ENCODE data around the gene SLC19A2. TPM values are rescaled to one million over a fixed set of nuclear protein-coding genes. Genes with fewer than 3 reads are reported as not detected.

SLC19A2 gene
- total RNA-seq, 1 donor, result 10.5 TPM

- Histone ChIP-seq H3K27me3 (ENCODE audit: insufficient read depth, low read length) (no peaks in the 10 kb centered on the region), H3K4me3 (ENCODE audit: insufficient read depth, low read length) (peak overlapping the region; percentile 86), H3K79me2 (ENCODE audit: insufficient read depth, low read length) (peaks cover 35% of the 10 kb centered on the region), H3K4me2 (ENCODE audit: insufficient read depth, low read length) (peak overlapping the region; percentile 95), H4K20me1 (ENCODE audit: insufficient read depth, low read length) (no peaks in the 10 kb centered on the region), H2AFZ (ENCODE audit: low read length) (peak overlapping the region; percentile 80), H3K4me1 (ENCODE audit: insufficient read depth, low read length) (peaks cover 31% of the 10 kb centered on the region), H3K27ac (ENCODE audit: low read depth, low read length) (peak overlapping the region; percentile 99), H3K36me3 (ENCODE audit: insufficient read depth, low read length) (no peaks in the 10 kb centered on the region), H3K9me3 (ENCODE audit: low read depth, low read length) (no peaks in the 10 kb centered on the region)
- TF ChIP-seq CTCF (IDR thresholded peaks at IDR 0.05; ENCODE audit: extremely low read depth, low read depth, low read length), result no peak
- no peak for DNase-seq (ENCODE audit: insufficient read length, low spot score, missing footprints)
Measured at GRCh38 chr1:169486281-169487051, 722 bp upstream of the SLC19A2 start.

- H3K27ac ChIP-seq (ENCODE audit: low read depth, low read length), result peak overlapping the region; percentile 99
- H3K27me3 ChIP-seq (ENCODE audit: insufficient read depth, low read length), result no peaks in the 10 kb centered on the region
- TF ChIP-seq CTCF (IDR thresholded peaks at IDR 0.05; ENCODE audit: extremely low read depth, low read depth, low read length), result no peak
- peak overlapping the region; percentile 86 for H3K4me3 ChIP-seq (ENCODE audit: insufficient read depth, low read length)
- peak overlapping the region; percentile 95 for H3K4me2 ChIP-seq (ENCODE audit: insufficient read depth, low read length)
- no peaks in the 10 kb centered on the region for H3K9me3 ChIP-seq (ENCODE audit: low read depth, low read length)
- peaks cover 30% of the 10 kb centered on the region for H3K4me1 ChIP-seq (ENCODE audit: insufficient read depth, low read length)
- peak overlapping the region; percentile 74 for H2AFZ ChIP-seq (ENCODE audit: low read length)
- no peaks in the 10 kb centered on the region for H3K36me3 ChIP-seq (ENCODE audit: insufficient read depth, low read length)
- peaks cover 48% of the 10 kb centered on the region for H3K79me2 ChIP-seq (ENCODE audit: insufficient read depth, low read length)
- DNase-seq (ENCODE audit: insufficient read length, low spot score, missing footprints), result no peak
- no peaks in the 10 kb centered on the region for H4K20me1 ChIP-seq (ENCODE audit: insufficient read depth, low read length)
Measured at GRCh38 chr1:169484683-169485430, 887 bp downstream of the SLC19A2 start.

- Histone ChIP-seq H2AFZ (ENCODE audit: low read length) (no peak overlapping the region), H3K27ac (ENCODE audit: low read depth, low read length) (no peak overlapping the region), H3K4me1 (ENCODE audit: insufficient read depth, low read length) (peaks cover 30% of the 10 kb centered on the region), H3K9me3 (ENCODE audit: low read depth, low read length) (no peaks in the 10 kb centered on the region), H3K4me3 (ENCODE audit: insufficient read depth, low read length) (peak overlapping the region; percentile 86), H3K4me2 (ENCODE audit: insufficient read depth, low read length) (peak overlapping the region; percentile 95), H3K27me3 (ENCODE audit: insufficient read depth, low read length) (no peaks in the 10 kb centered on the region), H3K79me2 (ENCODE audit: insufficient read depth, low read length) (peaks cover 52% of the 10 kb centered on the region), H4K20me1 (ENCODE audit: insufficient read depth, low read length) (peaks cover under 1% of the 10 kb centered on the region), H3K36me3 (ENCODE audit: insufficient read depth, low read length) (no peaks in the 10 kb centered on the region)
- TF ChIP-seq CTCF (IDR thresholded peaks at IDR 0.05; ENCODE audit: extremely low read depth, low read depth, low read length), result no peak
- DNase-seq (ENCODE audit: insufficient read length, low spot score, missing footprints), result no peak
Measured at GRCh38 chr1:169484101-169484500, 1.6 kb downstream of the SLC19A2 start.

GRCh38 chr1:169483500-169483966 is 2.2 kb downstream of the SLC19A2 start:
- no peak for TF ChIP-seq CTCF (IDR thresholded peaks at IDR 0.05; ENCODE audit: extremely low read depth, low read depth, low read length)
- DNase-seq (ENCODE audit: insufficient read length, low spot score, missing footprints), result no peak
- Histone ChIP-seq H3K4me3 (ENCODE audit: insufficient read depth, low read length) (no peak overlapping the region), H3K36me3 (ENCODE audit: insufficient read depth, low read length) (no peaks in the 10 kb centered on the region), H3K79me2 (ENCODE audit: insufficient read depth, low read length) (peaks cover 57% of the 10 kb centered on the region), H3K9me3 (ENCODE audit: low read depth, low read length) (no peaks in the 10 kb centered on the region), H3K4me1 (ENCODE audit: insufficient read depth, low read length) (peaks cover 30% of the 10 kb centered on the region), H3K27me3 (ENCODE audit: insufficient read depth, low read length) (no peaks in the 10 kb centered on the region), H4K20me1 (ENCODE audit: insufficient read depth, low read length) (peaks cover 6% of the 10 kb centered on the region), H3K4me2 (ENCODE audit: insufficient read depth, low read length) (peak overlapping the region; percentile 95), H3K27ac (ENCODE audit: low read depth, low read length) (no peak overlapping the region), H2AFZ (ENCODE audit: low read length) (no peak overlapping the region)

Data from osteoblast (primary cell).